Kasumi-1 (cell line): ENCODE results near the gene GNPDA1.
"Not testable (repeated sequence)": the region's sequence is repeated elsewhere in the genome, so short reads cannot be mapped to it uniquely, and the experiment has no call there.

Source experiments
- DNase-seq, 2 experiments: peaks; one replicate each; lab custom pipeline; 2025; lab: John Stamatoyannopoulos, UW

GNPDA1 gene

GRCh38 chr5:142012792-142013388, at the start of gene GNPDA1:
TSS of gene GNPDA1 (minus strand) at chr5:142013027. CDS start at chr5:142012035, 992 bp downstream.
- DNase-seq: peak; percentile 41 to 46

- peak; percentile 32 to 39 for DNase-seq
These were observed 46.6 kb upstream of the GNPDA1 start for GRCh38 chr5:142059304-142059940.

- DNase-seq: no peak
These were observed 44.9 kb upstream of the GNPDA1 start for GRCh38 chr5:142057697-142058056.

- DNase-seq: no peak
These were observed 44.2 kb upstream of the GNPDA1 start for GRCh38 chr5:142056816-142057696.

- no peak for DNase-seq
These were observed 42.5 kb upstream of the GNPDA1 start for GRCh38 chr5:142055301-142055700.

- peak; percentile 27 to 35 for DNase-seq
These were observed 40.8 kb upstream of the GNPDA1 start for GRCh38 chr5:142053426-142054151.

- DNase-seq: not testable (repeated sequence)
These were observed 39.2 kb upstream of the GNPDA1 start for GRCh38 chr5:142052026-142052425.

GRCh38 chr5:142048272-142048671, 35.4 kb upstream of the GNPDA1 start:
- no peak for DNase-seq

- no peak for DNase-seq
These were observed 33.4 kb upstream of the GNPDA1 start for GRCh38 chr5:142046191-142046590.

- not testable (repeated sequence) for DNase-seq
These were observed 28.1 kb upstream of the GNPDA1 start for GRCh38 chr5:142040881-142041280.

- DNase-seq: no peak
These were observed 27.5 kb upstream of the GNPDA1 start for GRCh38 chr5:142040285-142040684.

GRCh38 chr5:142038735-142039134, 25.9 kb upstream of the GNPDA1 start:
- no peak for DNase-seq

GRCh38 chr5:142037599-142037998, 24.8 kb upstream of the GNPDA1 start:
- not testable (repeated sequence) for DNase-seq

GRCh38 chr5:142036918-142037317, 24.1 kb upstream of the GNPDA1 start:
- DNase-seq: no peak

- no peak for DNase-seq
These were observed 22.2 kb upstream of the GNPDA1 start for GRCh38 chr5:142034994-142035393.

GRCh38 chr5:142033632-142034567, 21.1 kb upstream of the GNPDA1 start:
- not testable (repeated sequence) for DNase-seq

GRCh38 chr5:142032747-142033631, 20.2 kb upstream of the GNPDA1 start:
- no peak for DNase-seq

- DNase-seq: no peak
These were observed 19.3 kb upstream of the GNPDA1 start for GRCh38 chr5:142032150-142032549.

- no peak for DNase-seq
These were observed 12.8 kb upstream of the GNPDA1 start for GRCh38 chr5:142025637-142026036.

- DNase-seq: peak; percentile 88 to 92
These were observed 12.0 kb upstream of the GNPDA1 start for GRCh38 chr5:142024771-142025304.
